Peyer's patch (tissue), 4 donors: ENCODE data around the gene PRKACB. TPM values are rescaled to one million over a fixed set of nuclear protein-coding genes. Genes with fewer than 3 reads are reported as not detected.

Experiments used
- DNase-seq, 3 donors: peaks; one replicate each; pipeline ENCODE4 v3.0.0-alpha.2; 2017 to 2019
- H3K27ac ChIP-seq, 4 donors: fragments of 200-600 bp; sonication (generic); one replicate each; pipeline ENCODE4 v1.5.1; 2016 to 2019
- H3K27me3 ChIP-seq, 2 donors: fragments of 200-600 bp; sonication (generic); one replicate each; pipeline ENCODE4 v1.5.1; 2019
- H3K36me3 ChIP-seq, 3 donors: fragments of 200-600 bp; sonication (generic); one replicate each; pipeline ENCODE4 v1.5.1; 2016 to 2019
- H3K4me1 ChIP-seq, 4 donors: fragments of 200-600 bp; sonication (generic); one replicate each; pipeline ENCODE4 v1.5.1; 2016 to 2019
- H3K4me3 ChIP-seq, 4 donors: fragments of 200-600 bp; sonication (generic); 1 replicate in 3 of 4; 2 replicates in 1 of 4; pipeline ENCODE4 v1.5.1; 2016 to 2019; ENCODE audit warnings: mild to moderate bottlenecking in 1 of 4
- H3K9me3 ChIP-seq, 4 donors: fragments of 200-600 bp; sonication (generic); one replicate each; pipeline ENCODE4 v1.5.1; 2016 to 2019; ENCODE audit warnings: mild to moderate bottlenecking in 1 of 4
- CTCF ChIP-seq, 6 experiments: fragments of 450-650 bp in 4 of 6; fragments of 200-600 bp in 2 of 6; sonication (generic) in 1 of 6; IDR thresholded peaks; one replicate each; pipeline ENCODE4 v1.5.1; 2017 to 2019; ENCODE audit warnings: antibody characterized with exemption in 6 of 6, mild to moderate bottlenecking in 3 of 6, moderate library complexity in 1 of 6
- POLR2A ChIP-seq, 2 donors: fragments of 450-650 bp; IDR thresholded peaks; one replicate each; pipeline ENCODE4 v1.5.1; 2017; ENCODE audit warnings: antibody characterized with exemption in 2 of 2, mild to moderate bottlenecking in 2 of 2, moderate library complexity in 2 of 2
- total RNA-seq, 4 donors: library from RNA; depleted of rRNA; stranded (reverse); fragments of >200 nt; gene quantifications; one replicate each; pipeline ENCODE4 v1.1.0, GENCODE V29; 2016

PRKACB gene
- total RNA-seq, 4 donors from 2014 or later, result 8.1 to 34.7 (median 8.8) TPM

GRCh38 chr1:84146411-84147032 lies 2.5 kb downstream of the PRKACB start:
- no peaks in the 10 kb centered on the region for H3K36me3 ChIP-seq
- no peaks in the 10 kb centered on the region for H3K27me3 ChIP-seq
- H3K9me3 ChIP-seq, result no peaks in the 10 kb centered on the region
- TF ChIP-seq CTCF (IDR thresholded peaks at IDR 0.05) (no peak), POLR2A (IDR thresholded peaks at IDR 0.05) (no peak)
- H3K27ac ChIP-seq, result peak overlapping the region in 1 of 4 donors; percentile 70
- DNase-seq, result no peak
- H3K4me3 ChIP-seq, result peak overlapping the region in 3 of 4 donors; percentile 6 to 30 (median 27)
- peaks cover 0 to 3% (median 0%) of the 10 kb centered on the region in 4 donors for H3K4me1 ChIP-seq

GRCh38 chr1:84148758-84149157 lies 4.7 kb downstream of the PRKACB start:
- TF ChIP-seq POLR2A (IDR thresholded peaks at IDR 0.05) (no peak), CTCF (IDR thresholded peaks at IDR 0.05) (no peak)
- Histone ChIP-seq H3K9me3 (no peaks in the 10 kb centered on the region), H3K27ac (no peak overlapping the region), H3K27me3 (no peaks in the 10 kb centered on the region), H3K4me3 (no peak overlapping the region), H3K36me3 (no peaks in the 10 kb centered on the region), H3K4me1 (peaks cover 0 to 3% (median 0%) of the 10 kb centered on the region in 4 donors)
- DNase-seq, result no peak

DNA sequence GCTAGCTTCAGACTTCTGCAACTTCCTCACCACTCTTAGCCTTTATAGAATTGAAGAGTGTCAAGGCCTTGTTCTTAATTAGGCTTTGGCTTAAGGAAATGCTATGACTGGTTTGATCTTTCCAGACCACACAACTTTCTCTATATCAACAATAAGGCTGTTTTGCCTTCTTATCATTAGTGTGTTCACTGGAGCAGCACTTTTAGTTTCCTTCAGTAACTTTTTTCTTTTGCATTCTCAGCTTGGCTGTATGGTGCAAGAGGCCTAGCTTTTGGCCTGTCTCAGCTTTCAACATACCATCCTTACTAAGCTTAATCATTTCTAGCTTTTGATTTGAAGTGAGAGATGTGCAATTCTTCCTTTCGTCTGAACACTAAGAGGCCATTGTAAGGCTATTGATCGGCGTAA lies 8.6 kb downstream of the PRKACB start:
- TF ChIP-seq POLR2A (IDR thresholded peaks at IDR 0.05), result no peak
- TF ChIP-seq CTCF (IDR thresholded peaks at IDR 0.05), result no peak
- Histone ChIP-seq H3K4me3 (no peak overlapping the region), H3K27me3 (no peaks in the 10 kb centered on the region), H3K9me3 (no peaks in the 10 kb centered on the region), H3K4me1 (no peaks in the 10 kb centered on the region), H3K36me3 (no peaks in the 10 kb centered on the region), H3K27ac (no peak overlapping the region)
- no peak for DNase-seq

DNA sequence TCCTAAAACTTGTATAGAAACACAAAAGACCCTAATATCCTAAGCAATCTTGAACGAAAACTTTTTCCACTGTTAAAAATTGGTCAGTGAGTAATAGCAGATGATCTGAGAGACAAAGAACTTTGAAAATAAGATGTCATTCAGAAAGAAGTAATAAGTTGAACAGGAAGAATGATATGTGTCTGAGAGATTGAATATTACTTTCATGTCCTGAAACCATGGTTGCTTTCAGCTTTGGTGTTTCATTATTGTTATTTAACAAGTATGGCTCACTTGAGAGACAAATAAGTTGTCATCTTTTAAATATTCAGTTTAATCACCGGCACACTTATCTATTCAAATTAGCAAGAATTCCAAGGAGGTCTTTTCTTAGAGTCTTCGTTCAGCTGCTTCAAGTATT lies 11.4 kb downstream of the PRKACB start:
- TF ChIP-seq POLR2A (IDR thresholded peaks at IDR 0.05), result no peak
- TF ChIP-seq CTCF (IDR thresholded peaks at IDR 0.05), result no peak
- Histone ChIP-seq H3K27ac (no peak overlapping the region), H3K9me3 (no peaks in the 10 kb centered on the region), H3K4me1 (no peaks in the 10 kb centered on the region), H3K27me3 (no peaks in the 10 kb centered on the region), H3K4me3 (no peak overlapping the region), H3K36me3 (no peaks in the 10 kb centered on the region)
- DNase-seq, result no peak

- Histone ChIP-seq H3K27ac (no peak overlapping the region), H3K36me3 (no peaks in the 10 kb centered on the region), H3K9me3 (no peaks in the 10 kb centered on the region), H3K4me3 (no peak overlapping the region), H3K27me3 (no peaks in the 10 kb centered on the region), H3K4me1 (no peaks in the 10 kb centered on the region)
- no peak for DNase-seq
- no peak for TF ChIP-seq CTCF (IDR thresholded peaks at IDR 0.05)
- TF ChIP-seq POLR2A (IDR thresholded peaks at IDR 0.05), result no peak
Observed at GRCh38 chr1:84156210-84156621, 12.1 kb downstream of the PRKACB start.
